Measurements from ENCODE around the gene EMX1.
"Not testable (repeated sequence)": the region's sequence is repeated elsewhere in the genome, so short reads cannot be mapped to it uniquely, and the experiment has no call there.

DNA sequence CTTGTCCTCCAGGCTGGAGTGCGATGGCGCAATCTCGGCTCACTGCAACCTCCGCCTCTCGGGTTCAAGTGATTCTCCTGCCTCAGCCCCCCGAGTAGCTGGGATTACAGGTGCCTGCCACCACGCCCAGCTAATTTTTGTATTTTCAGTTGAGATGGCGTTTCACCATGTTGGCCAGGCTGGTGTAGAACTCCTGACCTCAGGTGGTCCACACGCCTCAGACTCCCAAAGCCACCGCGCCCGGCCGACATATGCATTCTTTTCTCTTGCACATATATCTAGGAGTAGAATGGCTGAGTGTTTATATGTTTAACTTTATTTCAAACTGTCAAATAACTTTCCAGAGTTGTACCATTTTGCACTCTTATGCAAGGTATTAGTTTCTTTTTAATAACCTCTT, 9.9 kb upstream of the EMX1 start:
- not testable (repeated sequence) for TF ChIP-seq EZH2phosphoT487 (IDR thresholded peaks at IDR 0.05; ENCODE audit: insufficient read depth, low read depth); EZH2 (IDR thresholded peaks at IDR 0.05; ENCODE audit: insufficient read depth, poor library complexity, severe bottlenecking)
